Stimulated activated CD4-positive, alpha-beta T cell treated with anti-CD3 and anti-CD28 coated beads, TNF-alpha, amount 100 ng/mL, for 4 hours (primary cell): Measurements from ENCODE around the gene MCFD2.
"Not testable (repeated sequence)": the region's sequence is repeated elsewhere in the genome, so short reads cannot be mapped to it uniquely, and the experiment has no call there.

ENCODE experiments used
- DNase-seq, 3 experiments: peaks; one replicate each; pipeline ENCODE4 v3.0.0-alpha.2; 2020; ENCODE audit warnings: low read depth in 3 of 3

The MCFD2 gene

GRCh38 chr2:46902465-46902864 is 13.1 kb downstream of the MCFD2 start:
- DNase-seq = no peak

DNA sequence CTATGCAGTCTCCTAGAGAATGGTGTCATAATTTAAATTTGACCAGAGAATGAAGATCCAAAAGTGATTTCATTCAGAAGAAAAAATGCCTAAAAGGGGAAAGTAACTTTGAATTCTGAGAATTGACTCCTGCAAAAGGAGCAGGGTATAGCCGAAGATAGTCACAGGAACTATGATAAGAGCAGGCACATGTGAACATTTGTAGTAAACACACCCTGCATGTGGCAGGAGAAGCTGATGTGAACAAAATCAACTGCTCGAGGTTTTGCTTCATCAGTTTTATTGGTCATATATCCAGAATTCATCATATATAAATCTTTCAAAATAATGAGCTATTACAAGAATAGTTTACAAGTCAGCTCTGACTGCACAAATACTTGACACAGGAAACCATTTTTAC is 14.0 kb downstream of the MCFD2 start:
- no peak for DNase-seq

- no peak for DNase-seq
These were observed 15.2 kb downstream of the MCFD2 start for GRCh38 chr2:46900381-46900780.

- no peak for DNase-seq
These were observed 16.6 kb downstream of the MCFD2 start for GRCh38 chr2:46899053-46899452.

DNA sequence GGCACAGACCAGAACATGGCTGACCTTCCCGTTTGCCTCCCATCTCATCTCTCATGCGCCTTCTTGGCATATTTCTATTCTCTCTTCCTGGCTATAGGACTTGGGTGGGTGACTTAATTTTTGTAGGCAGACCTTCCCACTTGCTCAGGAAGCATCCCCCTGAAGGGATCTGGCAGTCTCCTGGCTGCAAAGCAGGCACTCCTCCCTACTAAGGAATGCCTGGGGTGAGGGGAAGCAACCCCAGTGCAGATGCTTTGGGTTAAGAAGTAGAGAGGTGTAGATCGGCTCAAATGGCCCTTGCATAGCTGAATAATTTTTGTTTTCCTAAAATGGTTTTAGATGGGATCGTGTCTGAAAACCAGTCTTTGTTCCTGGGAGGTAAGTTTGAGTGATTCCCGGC is 17.6 kb downstream of the MCFD2 start:
- DNase-seq = no peak

DNA sequence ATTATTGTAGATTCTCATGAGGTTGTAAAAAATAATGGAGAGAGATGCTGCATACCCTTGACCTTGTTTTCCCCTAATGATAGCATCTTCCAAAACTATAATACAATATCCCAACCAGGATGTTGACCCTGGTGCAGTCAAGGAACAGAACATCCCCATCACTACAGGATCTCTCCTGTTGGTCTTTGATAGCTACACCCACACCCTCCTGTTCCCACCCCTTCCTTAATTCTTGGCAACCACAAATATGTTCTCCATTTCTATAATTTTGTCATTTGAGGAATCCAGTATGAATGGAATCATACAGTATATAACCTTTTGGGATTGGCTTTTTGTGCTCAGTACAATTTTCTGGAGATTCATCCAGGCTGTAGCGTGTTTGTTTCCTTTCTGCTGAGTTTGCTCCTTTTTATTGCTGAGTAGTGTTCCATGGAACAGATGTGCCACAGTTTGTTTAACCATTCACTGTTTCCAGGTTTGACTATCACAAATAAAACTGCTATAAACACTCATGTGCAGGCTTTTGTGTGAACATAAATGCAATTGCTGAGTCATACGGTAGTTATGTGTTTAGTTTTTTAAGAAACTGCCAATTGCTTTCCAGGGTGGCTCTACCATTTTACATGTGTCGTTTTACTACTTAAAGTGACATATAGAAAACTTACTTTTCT is 22.2 kb downstream of the MCFD2 start:
- no peak for DNase-seq

- no peak for DNase-seq
These were observed 23.6 kb downstream of the MCFD2 start for GRCh38 chr2:46891956-46892553.

DNA sequence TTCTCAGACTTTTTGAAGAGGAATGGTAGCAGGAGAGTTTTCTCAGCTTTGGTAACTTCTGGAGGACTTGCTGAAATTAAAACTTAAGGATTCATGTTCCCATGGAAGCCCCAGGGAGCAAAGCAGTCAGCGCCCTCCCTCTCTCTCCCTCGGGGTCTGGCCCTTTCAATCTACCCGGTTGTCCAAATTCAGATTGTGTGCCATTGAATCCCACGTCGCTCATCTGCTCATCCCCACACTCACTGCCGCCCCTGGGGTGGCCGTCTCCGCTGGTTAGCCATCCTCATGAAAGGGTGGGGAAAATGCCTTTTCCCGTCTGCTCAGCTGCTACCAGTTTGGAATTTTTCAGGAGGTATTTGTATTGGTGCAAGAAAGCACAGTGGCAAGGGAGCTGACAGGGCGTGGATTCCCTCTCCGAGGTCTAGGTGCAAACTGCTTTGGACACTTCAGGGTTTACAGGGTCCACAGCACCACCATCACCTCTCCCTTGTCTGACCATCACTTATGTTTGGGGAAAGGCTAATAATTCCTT is 27.1 kb downstream of the MCFD2 start:
- DNase-seq = no peak

DNA sequence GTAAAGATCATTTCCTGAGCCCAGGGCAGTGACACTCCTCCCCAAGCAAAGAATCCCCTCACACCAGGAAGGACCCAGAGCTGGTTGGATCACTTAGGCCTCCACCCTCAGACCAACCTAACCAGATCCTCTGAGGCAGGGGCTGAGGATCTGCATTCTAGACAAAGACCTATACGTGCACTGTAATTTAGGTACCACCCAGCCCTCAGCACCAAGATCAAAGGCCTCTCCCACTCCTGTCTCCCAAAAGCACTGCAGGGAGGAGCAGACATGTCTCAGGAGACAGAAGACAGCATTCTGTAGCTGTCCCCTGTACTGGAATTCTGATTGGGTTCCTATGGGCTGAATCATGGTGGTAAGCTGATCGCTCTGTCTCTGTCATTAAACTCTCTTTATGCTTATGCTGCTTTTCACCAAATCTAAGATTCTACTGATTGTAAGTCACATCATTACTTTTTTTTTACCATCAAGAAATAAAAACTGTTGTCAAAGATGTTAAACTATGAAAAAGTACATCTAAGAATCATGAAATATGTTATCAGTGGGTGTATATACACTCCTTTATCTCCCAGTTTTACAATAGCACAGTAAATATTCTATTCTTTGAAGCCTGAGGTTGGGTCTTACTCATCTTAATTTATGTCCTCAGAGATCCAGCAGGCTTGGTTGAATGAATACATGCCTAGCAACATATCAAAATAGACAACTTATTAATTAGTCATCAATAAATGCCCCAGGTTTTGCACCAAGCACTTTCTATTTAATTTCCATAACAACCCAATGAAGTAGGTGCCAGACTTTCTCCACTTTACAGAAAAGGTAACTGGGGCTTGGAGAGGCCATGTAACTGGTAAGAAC is 28.3 kb downstream of the MCFD2 start:
- no peak for DNase-seq

DNA sequence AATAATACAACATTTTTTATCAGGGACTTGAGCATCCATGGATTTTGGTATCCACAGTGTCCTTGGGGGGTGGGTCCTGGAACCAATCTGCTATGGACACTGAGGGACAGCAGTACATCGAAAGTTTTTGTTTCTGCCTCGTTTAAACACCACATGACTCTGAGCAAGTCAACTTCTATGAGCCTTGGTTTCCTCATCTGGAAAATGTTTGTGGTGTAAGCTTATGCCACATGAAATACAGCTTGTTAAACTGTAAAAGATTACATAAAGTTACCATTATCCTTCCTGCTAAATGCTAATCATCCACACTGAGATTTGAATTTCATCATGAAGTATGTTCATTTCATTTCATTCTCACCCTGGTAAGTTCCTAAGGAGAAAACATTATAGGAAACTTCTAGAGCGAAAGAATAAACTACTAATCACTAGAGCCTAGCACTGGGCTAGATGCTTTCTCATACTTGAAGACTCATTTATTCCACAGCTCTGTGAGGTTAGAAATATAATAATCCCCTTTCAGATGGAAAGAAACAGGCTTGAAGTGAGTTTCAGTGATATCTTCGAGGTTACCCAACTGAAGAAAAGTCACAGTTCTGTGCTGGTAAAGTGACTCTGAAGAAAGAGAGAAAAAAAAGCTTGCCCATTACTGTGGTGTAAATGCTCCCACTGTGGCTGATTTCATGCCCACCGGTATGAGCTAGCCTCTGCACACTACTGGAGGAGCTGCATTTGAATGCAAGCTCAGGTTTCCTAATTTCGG is 29.2 kb downstream of the MCFD2 start:
- DNase-seq = no peak

DNA sequence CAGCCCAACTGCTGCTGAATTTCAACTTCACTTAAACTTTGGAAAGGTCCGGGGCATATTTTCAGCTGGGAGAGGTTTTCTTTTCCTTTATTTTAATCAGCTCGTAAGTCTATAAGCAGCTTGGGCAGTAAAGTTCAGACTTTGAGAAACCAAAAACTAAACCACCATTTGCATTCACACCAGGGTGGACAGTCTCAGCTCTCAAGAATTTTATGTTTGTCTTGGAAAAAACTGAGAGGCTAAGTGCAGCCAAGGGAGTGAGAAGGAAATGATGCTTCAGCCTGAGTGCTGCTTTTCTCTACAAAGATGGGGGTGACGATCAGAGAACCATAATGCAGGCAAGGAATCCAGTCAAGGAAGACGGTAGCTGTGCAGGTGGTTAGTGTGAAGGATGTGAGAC is 30.2 kb downstream of the MCFD2 start:
- DNase-seq = no peak

DNA sequence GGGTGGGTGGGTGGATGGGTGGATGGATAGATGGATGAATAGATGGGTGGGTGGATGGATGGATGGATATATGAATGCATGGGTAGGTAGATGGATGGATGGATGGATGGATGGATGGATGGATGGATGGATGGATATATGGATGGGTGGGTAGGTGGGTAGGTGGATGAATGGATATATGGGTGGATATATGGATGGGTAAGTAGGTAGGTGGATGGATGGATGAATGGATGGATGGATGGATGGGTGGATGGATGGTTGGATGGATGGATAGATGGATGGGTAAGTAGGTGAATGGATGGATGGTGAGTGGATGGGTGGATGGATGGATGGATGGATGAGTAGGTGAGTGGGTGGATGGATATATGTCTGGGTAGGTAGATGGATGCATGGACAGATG is 36.1 kb downstream of the MCFD2 start:
- DNase-seq = no peak

GRCh38 chr2:46878886-46879285 is 36.7 kb downstream of the MCFD2 start:
- no peak for DNase-seq

GRCh38 chr2:46878240-46878877 is 37.2 kb downstream of the MCFD2 start:
- no peak for DNase-seq

GRCh38 chr2:46877619-46878113 is 37.9 kb downstream of the MCFD2 start:
- DNase-seq = no peak

- no peak for DNase-seq
These were observed 38.7 kb downstream of the MCFD2 start for GRCh38 chr2:46876741-46877384.

DNA sequence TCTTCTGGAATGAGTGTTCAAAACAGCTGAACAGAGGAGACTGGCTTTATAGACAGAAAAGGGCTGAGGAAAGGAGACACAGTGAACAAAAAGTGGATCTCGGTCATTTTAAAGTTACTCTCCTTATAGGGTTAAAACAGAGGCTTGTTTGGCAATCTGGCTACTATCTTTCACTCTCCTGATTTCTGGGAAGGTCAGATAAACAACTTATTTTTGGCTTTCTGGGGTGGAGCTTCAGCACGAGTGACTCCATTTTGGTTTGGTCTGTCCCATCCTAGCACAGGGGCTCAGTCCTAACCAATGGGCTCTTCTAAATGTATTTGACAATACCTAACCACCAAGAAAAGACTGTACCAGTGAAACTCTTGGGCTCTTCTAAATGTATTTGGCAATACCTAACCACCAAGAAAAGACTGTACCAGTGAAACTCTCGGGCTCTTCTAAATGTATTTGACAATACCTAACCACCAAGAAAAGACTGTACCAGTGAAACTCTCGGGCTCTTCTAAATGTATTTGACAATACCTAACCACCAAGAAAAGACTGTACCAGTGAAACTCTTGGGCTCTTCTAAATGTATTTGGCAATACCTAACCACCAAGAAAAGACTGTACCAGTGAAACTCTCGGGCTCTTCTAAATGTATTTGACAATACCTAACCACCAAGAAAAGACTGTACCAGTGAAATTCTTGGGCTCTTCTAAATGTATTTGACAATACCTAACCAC is 39.5 kb downstream of the MCFD2 start:
- not testable (repeated sequence) for DNase-seq

- no peak for DNase-seq
These were observed 40.2 kb downstream of the MCFD2 start for GRCh38 chr2:46875226-46875899.

DNA sequence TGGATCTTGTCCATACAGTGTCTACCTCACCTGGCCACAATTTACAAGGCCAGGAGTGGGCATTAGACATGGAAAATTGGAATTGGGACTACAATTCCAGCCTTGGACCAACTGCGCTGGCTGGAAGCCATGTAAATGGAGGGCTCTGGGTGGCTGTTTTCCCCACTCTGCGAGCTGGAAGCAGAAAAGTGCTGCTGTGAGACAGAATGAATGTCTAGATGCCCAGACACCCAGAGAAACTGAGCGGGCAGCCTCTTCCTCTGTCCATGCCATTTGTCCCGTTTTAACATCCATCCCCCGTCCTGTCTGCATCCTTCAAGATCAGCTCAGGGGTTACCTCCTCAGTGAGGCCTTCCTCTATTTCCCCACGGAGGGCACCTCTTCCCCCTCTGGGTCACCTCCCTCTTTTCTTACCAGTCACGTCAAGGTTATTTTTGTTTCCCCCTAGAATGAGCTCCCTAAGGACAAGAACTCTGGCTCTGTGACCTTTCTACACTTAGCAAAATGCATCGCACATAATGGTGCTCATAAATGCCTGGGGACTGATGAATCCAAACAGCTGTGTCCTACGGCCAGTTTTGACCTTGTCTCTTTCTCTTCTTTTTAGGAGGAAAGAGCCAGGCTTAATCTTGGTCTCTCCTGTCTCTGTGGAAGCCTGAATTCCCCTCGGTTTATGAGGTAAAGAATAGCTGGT is 41.2 kb downstream of the MCFD2 start:
- DNase-seq = no peak
